HEK293 (cell line): ENCODE measurements around the gene PRSS56.
A peak's percentile ranks its signal among the peaks of the same experiment; 100 is the strongest.

Source experiments
- CTCF ChIA-PET: fragments of 350-600 bp; formaldehyde crosslinking; extraction: SDS; loops from one replicate; lab custom pipeline; 2021; ENCODE audit warnings: antibody characterized with exemption; lab: Yijun Ruan, JAX
- POLR2A ChIA-PET: fragments of 300-600 bp; formaldehyde crosslinking; extraction: SDS; loops from one replicate; lab custom pipeline; 2020; ENCODE audit warnings: antibody characterized with exemption, inconsistent platforms; lab: Yijun Ruan, JAX
- H3K27ac ChIP-seq: fragments of 200-500 bp; sonication (Bioruptor generic); 2 replicates; pipeline ENCODE4 v1.5.1; 2014; ENCODE audit warnings: low read depth, low read length, control low read depth, inconsistent platforms; ENCODE audit errors: extremely low read depth
- H3K36me3 ChIP-seq, 2 experiments: fragments of 200-500 bp in 1 of 2; sonication (Bioruptor generic) in 1 of 2; 1 replicate in 1 of 2; 2 replicates in 1 of 2; pipeline ENCODE4 v1.5.1; 2014 to 2017; ENCODE audit warnings: inconsistent platforms in 2 of 2, low read length in 2 of 2; ENCODE audit not compliant: control insufficient read depth in 2 of 2, insufficient read depth in 1 of 2
- H3K4me1 ChIP-seq: fragments of 200-500 bp; sonication (Bioruptor generic); 2 replicates; pipeline ENCODE4 v1.5.1; 2014; ENCODE audit warnings: mild to moderate bottlenecking, low read length, inconsistent platforms; ENCODE audit not compliant: control insufficient read depth, insufficient read depth
- H3K4me3 ChIP-seq: 2 replicates; pipeline ENCODE4 v1.5.1; 2011; ENCODE audit warnings: low read depth, mild to moderate bottlenecking, control low read depth, low read length, moderate library complexity
- H3K9me3 ChIP-seq: fragments of 200-500 bp; sonication (Bioruptor generic); 2 replicates; pipeline ENCODE4 v1.5.1; 2014; ENCODE audit warnings: low read depth, low read length, inconsistent platforms; ENCODE audit not compliant: control insufficient read depth, insufficient read depth
- KLF9 ChIP-seq: fragments of 450-650 bp; formaldehyde crosslinking; IDR thresholded peaks from 2 replicates; pipeline ENCODE4 v1.5.1; 2016; ENCODE audit warnings: missing biosample characterization, missing genetic modification characterization, low read depth
- SALL2 ChIP-seq: fragments of 450-650 bp; formaldehyde crosslinking; IDR thresholded peaks from 2 replicates; pipeline ENCODE4 v1.5.0; 2017; ENCODE audit warnings: missing biosample characterization, mild to moderate bottlenecking, missing genetic modification characterization, borderline replicate concordance
- SETDB1 ChIP-seq: IDR thresholded peaks from one replicate; pipeline ENCODE4 v1.6.1; 2017; ENCODE audit warnings: mild to moderate bottlenecking, low read length, moderate library complexity, mixed read lengths; ENCODE audit not compliant: insufficient read length
- SP2 ChIP-seq: fragments of 450-650 bp; formaldehyde crosslinking; IDR thresholded peaks from 2 replicates; pipeline ENCODE4 v1.5.1; 2016; ENCODE audit warnings: missing biosample characterization, missing genetic modification characterization
- ZBTB1 ChIP-seq: fragments of 450-650 bp; formaldehyde crosslinking; IDR thresholded peaks from 2 replicates; pipeline ENCODE4 v1.5.1; 2016; ENCODE audit warnings: missing biosample characterization, missing genetic modification characterization
- ZBTB20 ChIP-seq: fragments of 450-650 bp; formaldehyde crosslinking; IDR thresholded peaks from 2 replicates; pipeline ENCODE4 v1.5.1; 2016; ENCODE audit warnings: missing biosample characterization, missing genetic modification characterization
- ZNF112 ChIP-seq: fragments of 450-650 bp; formaldehyde crosslinking; IDR thresholded peaks from 2 replicates; pipeline ENCODE4 v1.5.0; 2017; ENCODE audit warnings: missing biosample characterization, missing genetic modification characterization
- ZNF19 ChIP-seq: fragments of 450-650 bp; formaldehyde crosslinking; IDR thresholded peaks from 2 replicates; pipeline ENCODE4; 2016; ENCODE audit warnings: missing biosample characterization, missing genetic modification characterization, low read depth
- ZNF239 ChIP-seq: fragments of 450-650 bp; formaldehyde crosslinking; IDR thresholded peaks from 2 replicates; pipeline ENCODE4 v1.5.1; 2016; ENCODE audit warnings: missing biosample characterization, missing genetic modification characterization
- ZNF423 ChIP-seq: fragments of 450-650 bp; formaldehyde crosslinking; IDR thresholded peaks from 2 replicates; pipeline ENCODE4 v1.5.1; 2016; ENCODE audit warnings: missing biosample characterization, missing genetic modification characterization
- ZNF426 ChIP-seq: fragments of 450-650 bp; formaldehyde crosslinking; IDR thresholded peaks from 2 replicates; pipeline ENCODE4 v1.5.1; 2017; ENCODE audit warnings: missing biosample characterization, missing genetic modification characterization, mild to moderate bottlenecking, inconsistent platforms, moderate library complexity
- ZNF521 ChIP-seq: fragments of 450-650 bp; formaldehyde crosslinking; IDR thresholded peaks from 2 replicates; pipeline ENCODE4 v1.5.1; 2017; ENCODE audit warnings: missing biosample characterization, mild to moderate bottlenecking, missing genetic modification characterization
- ZNF623 ChIP-seq: fragments of 450-650 bp; formaldehyde crosslinking; IDR thresholded peaks from 2 replicates; pipeline ENCODE4 v1.5.1; 2016; ENCODE audit warnings: missing biosample characterization, missing genetic modification characterization
- ZNF785 ChIP-seq: fragments of 450-650 bp; formaldehyde crosslinking; IDR thresholded peaks from 2 replicates; pipeline ENCODE4 v1.5.1; 2016; ENCODE audit warnings: missing biosample characterization, missing genetic modification characterization
- ZNF843 ChIP-seq: fragments of 450-650 bp; formaldehyde crosslinking; IDR thresholded peaks from 2 replicates; pipeline ENCODE4 v1.5.1; 2016; ENCODE audit warnings: missing biosample characterization, missing genetic modification characterization
- TF ChIP-seq, protein P1 (sequence below): fragments of 450-650 bp; formaldehyde crosslinking; IDR thresholded peaks from 2 replicates; pipeline ENCODE4 v1.5.1; 2016; ENCODE audit warnings: missing biosample characterization, missing genetic modification characterization
- TF ChIP-seq, protein P2 (sequence below): fragments of 450-650 bp; formaldehyde crosslinking; IDR thresholded peaks from 2 replicates; pipeline ENCODE4 v1.5.1; 2016; ENCODE audit warnings: missing biosample characterization, missing genetic modification characterization

The PRSS56 gene

DNA sequence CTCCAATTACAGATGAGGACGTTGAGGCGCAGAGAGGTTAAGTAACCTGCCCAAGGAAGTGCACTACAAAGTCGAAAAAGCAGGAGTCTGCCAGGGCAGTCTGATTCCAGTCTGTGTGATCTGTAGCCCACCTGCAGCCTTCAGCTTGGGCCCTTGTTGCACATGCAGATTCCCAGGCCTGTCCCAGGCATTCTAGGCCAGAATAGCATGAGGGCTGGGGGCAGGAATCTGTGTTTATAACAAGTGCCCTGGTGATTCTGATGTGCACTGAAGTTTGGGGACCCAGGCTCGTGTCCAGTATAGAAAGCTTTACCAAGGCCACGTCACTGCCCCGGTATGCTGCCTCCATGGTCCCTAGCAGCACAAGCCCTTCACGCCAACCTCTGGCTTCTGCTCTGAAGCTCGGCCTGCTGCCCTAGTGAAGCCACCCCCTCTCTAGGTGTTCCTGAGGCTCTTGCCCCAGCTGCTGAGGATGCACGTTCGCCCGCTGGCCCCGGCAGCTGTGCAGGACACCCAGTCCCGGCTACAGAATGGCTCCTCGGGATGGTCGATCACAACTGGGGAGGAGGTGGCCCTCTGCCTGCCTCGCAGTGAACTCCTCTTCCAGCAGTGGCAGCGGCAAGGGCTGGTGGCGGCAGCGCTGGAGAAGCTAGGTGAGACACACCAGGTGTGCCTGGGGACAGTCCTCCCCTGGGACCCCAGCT lies 23.9 kb downstream of the PRSS56 start:
- Histone ChIP-seq H3K4me3 (no peak overlapping the region), H3K36me3 (peaks cover 12 to 29% of the 10 kb centered on the region in 2 experiments; a peak in 2 of 3 replicates), H3K4me1 (no peaks in the 10 kb centered on the region), H3K9me3 (no peaks in the 10 kb centered on the region), H3K27ac (no peak overlapping the region)
- ChIA-PET POLR2A (no interaction called here), CTCF (interaction anchor here (1.0 to 1.7 kb wide), 2 partner anchors 20 to 22 kb away, joined by 3 to 4 read pairs; no protein-coding TSS in a partner anchor)
- TF ChIP-seq ZNF785 (tag by site-specific recombination) (no peak), ZBTB20 (tag by site-specific recombination) (peak; percentile 64), ZNF112 (tag by site-specific recombination) (no peak)
- TF ChIP-seq, protein P1, sequence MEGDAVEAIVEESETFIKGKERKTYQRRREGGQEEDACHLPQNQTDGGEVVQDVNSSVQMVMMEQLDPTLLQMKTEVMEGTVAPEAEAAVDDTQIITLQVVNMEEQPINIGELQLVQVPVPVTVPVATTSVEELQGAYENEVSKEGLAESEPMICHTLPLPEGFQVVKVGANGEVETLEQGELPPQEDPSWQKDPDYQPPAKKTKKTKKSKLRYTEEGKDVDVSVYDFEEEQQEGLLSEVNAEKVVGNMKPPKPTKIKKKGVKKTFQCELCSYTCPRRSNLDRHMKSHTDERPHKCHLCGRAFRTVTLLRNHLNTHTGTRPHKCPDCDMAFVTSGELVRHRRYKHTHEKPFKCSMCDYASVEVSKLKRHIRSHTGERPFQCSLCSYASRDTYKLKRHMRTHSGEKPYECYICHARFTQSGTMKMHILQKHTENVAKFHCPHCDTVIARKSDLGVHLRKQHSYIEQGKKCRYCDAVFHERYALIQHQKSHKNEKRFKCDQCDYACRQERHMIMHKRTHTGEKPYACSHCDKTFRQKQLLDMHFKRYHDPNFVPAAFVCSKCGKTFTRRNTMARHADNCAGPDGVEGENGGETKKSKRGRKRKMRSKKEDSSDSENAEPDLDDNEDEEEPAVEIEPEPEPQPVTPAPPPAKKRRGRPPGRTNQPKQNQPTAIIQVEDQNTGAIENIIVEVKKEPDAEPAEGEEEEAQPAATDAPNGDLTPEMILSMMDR (tag by site-specific recombination), result no peak

DNA sequence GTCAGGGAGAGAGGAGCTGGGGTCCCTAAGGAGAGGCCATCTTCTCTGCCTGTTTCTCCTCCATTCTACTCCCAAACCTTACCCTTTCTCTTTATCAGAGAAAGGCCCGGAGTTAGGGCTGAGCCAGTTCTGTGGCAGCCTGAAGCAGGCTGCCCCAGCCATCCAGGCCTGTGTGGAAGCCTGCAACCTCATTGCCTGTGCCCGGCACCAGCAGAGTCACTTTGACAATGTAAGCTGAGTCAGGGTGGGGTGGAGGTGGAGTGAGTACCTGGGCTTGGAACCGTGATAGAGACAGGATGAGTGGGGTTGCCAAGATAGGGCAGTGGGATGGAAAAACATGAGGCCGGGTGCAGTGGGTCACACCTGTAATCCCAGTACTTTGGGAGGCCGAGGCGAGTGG lies 24.5 kb downstream of the PRSS56 start:
- H3K4me1 ChIP-seq, result no peaks in the 10 kb centered on the region
- ChIA-PET CTCF (interaction anchor here (1.0 to 1.7 kb wide), 2 partner anchors 21 to 23 kb away, joined by 3 to 4 read pairs; no protein-coding TSS in a partner anchor), POLR2A (no interaction called here)
- no peak for TF ChIP-seq ZNF843
- no peak for TF ChIP-seq ZNF423 (tag by site-specific recombination)
- TF ChIP-seq ZNF521 (tag by site-specific recombination), result no peak
- no peak for TF ChIP-seq SP2 (tag by site-specific recombination)
- TF ChIP-seq, protein P2, sequence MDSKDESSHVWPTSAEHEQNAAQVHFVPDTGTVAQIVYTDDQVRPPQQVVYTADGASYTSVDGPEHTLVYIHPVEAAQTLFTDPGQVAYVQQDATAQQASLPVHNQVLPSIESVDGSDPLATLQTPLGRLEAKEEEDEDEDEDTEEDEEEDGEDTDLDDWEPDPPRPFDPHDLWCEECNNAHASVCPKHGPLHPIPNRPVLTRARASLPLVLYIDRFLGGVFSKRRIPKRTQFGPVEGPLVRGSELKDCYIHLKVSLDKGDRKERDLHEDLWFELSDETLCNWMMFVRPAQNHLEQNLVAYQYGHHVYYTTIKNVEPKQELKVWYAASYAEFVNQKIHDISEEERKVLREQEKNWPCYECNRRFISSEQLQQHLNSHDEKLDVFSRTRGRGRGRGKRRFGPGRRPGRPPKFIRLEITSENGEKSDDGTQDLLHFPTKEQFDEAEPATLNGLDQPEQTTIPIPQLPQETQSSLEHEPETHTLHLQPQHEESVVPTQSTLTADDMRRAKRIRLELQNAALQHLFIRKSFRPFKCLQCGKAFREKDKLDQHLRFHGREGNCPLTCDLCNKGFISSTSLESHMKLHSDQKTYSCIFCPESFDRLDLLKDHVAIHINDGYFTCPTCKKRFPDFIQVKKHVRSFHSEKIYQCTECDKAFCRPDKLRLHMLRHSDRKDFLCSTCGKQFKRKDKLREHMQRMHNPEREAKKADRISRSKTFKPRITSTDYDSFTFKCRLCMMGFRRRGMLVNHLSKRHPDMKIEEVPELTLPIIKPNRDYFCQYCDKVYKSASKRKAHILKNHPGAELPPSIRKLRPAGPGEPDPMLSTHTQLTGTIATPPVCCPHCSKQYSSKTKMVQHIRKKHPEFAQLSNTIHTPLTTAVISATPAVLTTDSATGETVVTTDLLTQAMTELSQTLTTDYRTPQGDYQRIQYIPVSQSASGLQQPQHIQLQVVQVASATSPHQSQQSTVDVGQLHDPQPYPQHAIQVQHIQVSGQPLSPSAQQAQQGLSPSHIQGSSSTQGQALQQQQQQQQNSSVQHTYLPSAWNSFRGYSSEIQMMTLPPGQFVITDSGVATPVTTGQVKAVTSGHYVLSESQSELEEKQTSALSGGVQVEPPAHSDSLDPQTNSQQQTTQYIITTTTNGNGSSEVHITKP (tag by site-specific recombination), result no peak
- TF ChIP-seq ZNF239 (tag by site-specific recombination), result no peak
- no peak for TF ChIP-seq SETDB1
- TF ChIP-seq ZNF19 (tag by site-specific recombination), result no peak
- no peak for TF ChIP-seq SALL2 (tag by site-specific recombination)
- TF ChIP-seq ZNF426 (tag by site-specific recombination), result no peak
- TF ChIP-seq ZBTB1 (tag by site-specific recombination), result no peak
- TF ChIP-seq KLF9 (tag by site-specific recombination), result no peak
- no peak for TF ChIP-seq ZNF623 (tag by site-specific recombination)
- H3K36me3 ChIP-seq, result peaks cover 12 to 29% of the 10 kb centered on the region in 2 experiments; a peak in 2 of 3 replicates
- H3K9me3 ChIP-seq, result no peaks in the 10 kb centered on the region
- no peak overlapping the region for H3K4me3 ChIP-seq
- no peak overlapping the region for H3K27ac ChIP-seq
